PFSK-1 (cell line): Measurements from ENCODE around the gene RPP25L.

Experiments used
- FOXP2 ChIP-seq: optimal IDR thresholded peaks from 2 replicates; pipeline ENCODE3; 2011; ENCODE audit warnings: borderline replicate concordance, control low read depth, inconsistent platforms; ENCODE audit not compliant: insufficient read depth; ENCODE audit errors: extremely low read length, extremely low read depth
- POLR2AphosphoS5 ChIP-seq: IDR thresholded peaks from 2 replicates; pipeline ENCODE4 v1.6.1; 2012; ENCODE audit warnings: low read depth, mild to moderate bottlenecking, control low read depth, low read length, moderate library complexity
- SIN3A ChIP-seq: IDR thresholded peaks from 2 replicates; pipeline ENCODE4 v1.6.1; 2012; ENCODE audit warnings: mild to moderate bottlenecking, low read length, moderate library complexity, borderline replicate concordance; ENCODE audit not compliant: insufficient read depth
- TAF1 ChIP-seq: IDR thresholded peaks from 2 replicates; pipeline ENCODE4 v1.6.1; 2012; ENCODE audit warnings: low read length, control low read depth, borderline replicate concordance; ENCODE audit not compliant: insufficient read depth
- TF ChIP-seq, protein P1 (sequence below), 2 experiments: IDR thresholded peaks; 2 replicates each; pipeline versions ENCODE4 v1.6.1 to v1.8.0; 2011 to 2012; ENCODE audit warnings: low read depth in 2 of 2, low read length in 2 of 2, control low read depth in 1 of 2, inconsistent platforms in 1 of 2, mild to moderate bottlenecking in 1 of 2, moderate library complexity in 1 of 2; ENCODE audit not compliant: insufficient read depth in 1 of 2

Gene RPP25L

DNA sequence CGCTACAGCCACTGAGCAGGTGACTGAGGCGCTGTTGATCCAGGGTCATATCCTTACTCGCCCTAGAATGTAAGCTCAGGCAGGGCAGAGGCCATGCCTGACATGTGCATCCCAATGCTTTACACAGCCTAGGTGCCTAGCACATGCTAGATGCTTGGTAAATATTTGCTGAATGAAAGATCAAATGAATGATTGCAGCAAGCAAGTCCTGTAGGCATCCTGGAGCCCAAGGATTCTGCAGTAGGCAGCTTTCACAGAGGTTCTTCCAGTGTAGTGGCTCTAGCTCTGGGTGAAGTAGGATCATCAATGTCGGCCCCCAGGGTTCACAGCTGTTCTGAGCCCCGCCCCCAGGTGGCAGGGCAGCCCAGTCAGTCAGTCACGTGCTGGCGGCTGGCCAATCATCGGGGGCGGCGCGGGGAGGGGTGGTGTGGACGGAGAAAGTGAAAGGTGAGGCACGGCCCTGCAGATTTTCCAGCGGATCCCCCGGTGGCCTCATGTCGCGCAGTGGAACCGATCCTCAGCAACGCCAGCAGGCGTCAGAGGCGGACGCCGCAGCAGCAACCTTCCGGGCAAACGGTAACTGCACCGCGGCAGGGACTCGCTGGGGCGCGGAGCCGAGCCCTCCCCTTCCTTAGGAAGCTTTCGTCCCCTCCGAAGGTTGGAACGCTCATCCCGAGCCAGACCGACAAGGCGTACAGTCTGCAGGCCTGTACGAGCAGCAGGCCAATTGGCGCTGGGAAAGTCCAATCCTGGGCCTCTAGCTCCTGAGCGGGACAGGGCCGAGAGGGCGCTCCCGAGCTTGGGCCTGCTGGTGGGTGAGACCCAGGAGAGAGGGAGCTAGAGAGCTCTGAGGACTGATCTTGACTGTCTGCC is 34.5 kb upstream of the RPP25L start, which contains the start of gene GALT:
TSS of gene GALT (plus strand) at position 465 of the 873 bp plus-strand sequence. CDS start at position 495, 30 bp downstream.
- TF ChIP-seq POLR2AphosphoS5, result peak; percentile 86
- peak; percentile 16 for TF ChIP-seq FOXP2
- no peak; the same call in none of the 2 replicates for TF ChIP-seq TAF1
- peak; percentile 23; the same call in 1 of the 2 replicates for TF ChIP-seq SIN3A
- TF ChIP-seq, protein P1, sequence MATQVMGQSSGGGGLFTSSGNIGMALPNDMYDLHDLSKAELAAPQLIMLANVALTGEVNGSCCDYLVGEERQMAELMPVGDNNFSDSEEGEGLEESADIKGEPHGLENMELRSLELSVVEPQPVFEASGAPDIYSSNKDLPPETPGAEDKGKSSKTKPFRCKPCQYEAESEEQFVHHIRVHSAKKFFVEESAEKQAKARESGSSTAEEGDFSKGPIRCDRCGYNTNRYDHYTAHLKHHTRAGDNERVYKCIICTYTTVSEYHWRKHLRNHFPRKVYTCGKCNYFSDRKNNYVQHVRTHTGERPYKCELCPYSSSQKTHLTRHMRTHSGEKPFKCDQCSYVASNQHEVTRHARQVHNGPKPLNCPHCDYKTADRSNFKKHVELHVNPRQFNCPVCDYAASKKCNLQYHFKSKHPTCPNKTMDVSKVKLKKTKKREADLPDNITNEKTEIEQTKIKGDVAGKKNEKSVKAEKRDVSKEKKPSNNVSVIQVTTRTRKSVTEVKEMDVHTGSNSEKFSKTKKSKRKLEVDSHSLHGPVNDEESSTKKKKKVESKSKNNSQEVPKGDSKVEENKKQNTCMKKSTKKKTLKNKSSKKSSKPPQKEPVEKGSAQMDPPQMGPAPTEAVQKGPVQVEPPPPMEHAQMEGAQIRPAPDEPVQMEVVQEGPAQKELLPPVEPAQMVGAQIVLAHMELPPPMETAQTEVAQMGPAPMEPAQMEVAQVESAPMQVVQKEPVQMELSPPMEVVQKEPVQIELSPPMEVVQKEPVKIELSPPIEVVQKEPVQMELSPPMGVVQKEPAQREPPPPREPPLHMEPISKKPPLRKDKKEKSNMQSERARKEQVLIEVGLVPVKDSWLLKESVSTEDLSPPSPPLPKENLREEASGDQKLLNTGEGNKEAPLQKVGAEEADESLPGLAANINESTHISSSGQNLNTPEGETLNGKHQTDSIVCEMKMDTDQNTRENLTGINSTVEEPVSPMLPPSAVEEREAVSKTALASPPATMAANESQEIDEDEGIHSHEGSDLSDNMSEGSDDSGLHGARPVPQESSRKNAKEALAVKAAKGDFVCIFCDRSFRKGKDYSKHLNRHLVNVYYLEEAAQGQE (IDR thresholded peaks at IDR 0.05; ENCODE audit: insufficient read depth in 1 of 2, low read depth in 2 of 2, low read length in 2 of 2), result no peak

DNA sequence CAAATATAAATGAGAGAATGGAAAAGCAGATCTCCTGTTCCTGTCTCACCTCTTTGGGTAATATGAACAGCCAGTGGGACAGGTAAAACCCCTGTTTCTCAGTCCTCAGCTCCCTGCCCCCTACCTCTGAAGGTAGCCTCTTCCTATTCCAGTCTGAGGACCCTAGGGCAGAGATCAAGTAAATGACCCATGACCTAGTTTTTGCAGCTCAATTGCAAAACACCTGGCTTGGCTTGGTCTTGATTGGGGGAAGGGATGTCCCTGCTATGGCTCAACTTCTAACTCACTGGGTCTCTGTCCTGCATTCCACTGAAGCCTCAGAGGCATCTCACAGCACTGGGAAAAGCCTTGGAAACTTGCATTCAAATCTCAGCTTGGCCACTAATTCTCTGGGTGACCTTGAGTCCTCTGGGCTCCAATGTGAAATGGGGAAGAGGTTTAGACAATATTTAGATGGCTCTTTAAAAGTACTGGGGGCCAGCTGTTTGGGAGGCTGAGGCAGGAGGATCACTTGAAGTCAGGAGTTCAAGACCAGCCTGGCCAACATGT is 32.9 kb upstream of the RPP25L start:
- TF ChIP-seq SIN3A (no peak), TAF1 (no peak), FOXP2 (no peak), POLR2AphosphoS5 (no peak)
- TF ChIP-seq, protein P1 (IDR thresholded peaks at IDR 0.05; ENCODE audit: insufficient read depth in 1 of 2, low read depth in 2 of 2, low read length in 2 of 2), result no peak

DNA sequence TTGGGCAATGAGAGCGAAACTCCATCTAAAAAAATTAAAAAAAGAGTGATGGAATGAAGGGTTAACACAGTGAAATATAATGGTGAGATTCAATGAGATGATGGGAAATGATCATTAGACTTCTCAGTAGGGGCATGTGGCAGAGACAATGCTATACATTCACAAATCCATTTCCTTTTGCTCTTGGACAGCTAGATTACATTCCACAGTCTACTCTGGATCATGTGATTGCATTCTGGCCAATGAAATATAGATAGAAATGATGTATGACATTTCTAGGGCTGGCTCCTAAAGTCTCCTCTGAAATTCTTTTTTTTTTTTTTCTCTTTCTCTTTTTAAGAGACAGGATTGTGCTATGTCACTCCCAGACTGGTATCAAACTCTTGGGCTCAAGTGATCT is 30.8 kb upstream of the RPP25L start:
- no peak for TF ChIP-seq POLR2AphosphoS5
- TF ChIP-seq, protein P1 (IDR thresholded peaks at IDR 0.05; ENCODE audit: insufficient read depth in 1 of 2, low read depth in 2 of 2, low read length in 2 of 2), result no peak
- no peak for TF ChIP-seq FOXP2
- TF ChIP-seq SIN3A, result no peak
- no peak for TF ChIP-seq TAF1

DNA sequence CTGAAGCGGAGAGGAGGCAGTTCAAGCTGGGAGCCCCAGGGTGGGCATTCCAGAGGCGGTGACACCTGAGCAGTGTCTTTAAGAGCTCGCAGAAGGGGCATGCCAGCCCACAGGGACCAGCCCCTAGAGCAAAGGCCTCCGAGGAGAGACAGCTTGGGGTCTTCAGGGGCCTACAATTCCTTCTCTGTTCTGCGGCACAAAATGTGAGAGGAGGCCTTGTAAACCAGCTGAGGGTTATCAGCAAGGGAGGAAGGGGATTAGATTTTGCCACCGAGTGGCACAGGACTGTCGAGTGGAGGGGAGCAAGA is 26.2 kb upstream of the RPP25L start:
- no peak for TF ChIP-seq FOXP2
- no peak for TF ChIP-seq POLR2AphosphoS5
- no peak for TF ChIP-seq TAF1
- no peak for TF ChIP-seq SIN3A
- TF ChIP-seq, protein P1 (IDR thresholded peaks at IDR 0.05; ENCODE audit: insufficient read depth in 1 of 2, low read depth in 2 of 2, low read length in 2 of 2), result no peak
